ENCODE measurements around the gene ZBTB49.

The ZBTB49 gene

DNA sequence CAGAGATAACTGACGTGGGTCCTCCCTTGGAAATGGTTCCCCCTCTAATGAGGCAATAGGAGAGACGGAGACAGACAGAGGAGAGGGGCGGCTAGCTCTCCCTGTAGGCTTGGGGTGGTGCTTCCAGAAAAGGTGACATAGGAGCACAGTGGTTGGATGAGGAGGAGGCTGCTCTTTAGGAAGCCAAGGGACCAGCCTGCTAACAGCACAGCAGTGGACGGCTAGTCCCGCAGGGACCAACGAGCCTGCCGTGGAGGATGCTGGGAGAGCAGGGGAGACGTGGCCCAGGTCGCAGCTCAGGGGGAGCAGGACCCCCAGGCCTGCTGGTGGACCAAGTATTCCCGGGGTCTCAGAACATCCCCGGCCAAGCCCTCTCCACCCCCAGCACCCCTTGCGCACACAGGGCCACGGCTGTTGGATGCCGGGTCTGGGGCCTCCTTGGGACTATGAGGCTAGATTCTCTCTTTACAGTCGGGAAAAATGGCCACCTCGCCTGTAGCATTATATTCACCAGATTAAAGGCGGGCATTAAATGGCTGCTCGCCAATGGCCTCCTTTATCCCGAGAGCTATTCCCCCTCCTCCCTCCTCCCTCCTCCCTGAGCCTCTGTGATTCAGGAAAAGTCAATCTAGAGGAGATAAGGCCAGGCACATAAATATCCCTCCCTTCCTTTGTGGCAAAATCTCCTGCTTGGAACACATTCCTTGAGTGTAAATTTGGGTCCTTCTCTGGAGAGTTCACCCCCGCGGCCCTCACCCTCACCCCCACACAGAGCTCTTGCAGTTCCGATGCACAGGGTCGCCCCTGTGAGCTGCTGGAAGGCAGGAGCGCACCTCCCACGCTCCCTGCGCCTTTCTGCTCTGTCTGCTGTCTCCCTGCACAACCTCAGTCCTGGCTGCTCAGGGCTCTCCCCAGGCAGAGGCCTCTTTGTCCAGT, 66.3 kb downstream of the ZBTB49 start:
- DNase-seq = no peak
- Histone ChIP-seq H3K27me3 (ENCODE audit: insufficient read depth, low read depth, severe bottlenecking) (no peaks in the 10 kb centered on the region), H3K9me3 (ENCODE audit: severe bottlenecking) (no peaks in the 10 kb centered on the region), H3K27ac (no peak overlapping the region), H3K36me3 (no peaks in the 10 kb centered on the region), H3K4me3 (ENCODE audit: low read depth, low read length) (no peak overlapping the region)
- TF ChIP-seq, protein P1, sequence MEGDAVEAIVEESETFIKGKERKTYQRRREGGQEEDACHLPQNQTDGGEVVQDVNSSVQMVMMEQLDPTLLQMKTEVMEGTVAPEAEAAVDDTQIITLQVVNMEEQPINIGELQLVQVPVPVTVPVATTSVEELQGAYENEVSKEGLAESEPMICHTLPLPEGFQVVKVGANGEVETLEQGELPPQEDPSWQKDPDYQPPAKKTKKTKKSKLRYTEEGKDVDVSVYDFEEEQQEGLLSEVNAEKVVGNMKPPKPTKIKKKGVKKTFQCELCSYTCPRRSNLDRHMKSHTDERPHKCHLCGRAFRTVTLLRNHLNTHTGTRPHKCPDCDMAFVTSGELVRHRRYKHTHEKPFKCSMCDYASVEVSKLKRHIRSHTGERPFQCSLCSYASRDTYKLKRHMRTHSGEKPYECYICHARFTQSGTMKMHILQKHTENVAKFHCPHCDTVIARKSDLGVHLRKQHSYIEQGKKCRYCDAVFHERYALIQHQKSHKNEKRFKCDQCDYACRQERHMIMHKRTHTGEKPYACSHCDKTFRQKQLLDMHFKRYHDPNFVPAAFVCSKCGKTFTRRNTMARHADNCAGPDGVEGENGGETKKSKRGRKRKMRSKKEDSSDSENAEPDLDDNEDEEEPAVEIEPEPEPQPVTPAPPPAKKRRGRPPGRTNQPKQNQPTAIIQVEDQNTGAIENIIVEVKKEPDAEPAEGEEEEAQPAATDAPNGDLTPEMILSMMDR (IDR thresholded peaks at IDR 0.05; ENCODE audit: low read depth, low read length) = no peak

DNA sequence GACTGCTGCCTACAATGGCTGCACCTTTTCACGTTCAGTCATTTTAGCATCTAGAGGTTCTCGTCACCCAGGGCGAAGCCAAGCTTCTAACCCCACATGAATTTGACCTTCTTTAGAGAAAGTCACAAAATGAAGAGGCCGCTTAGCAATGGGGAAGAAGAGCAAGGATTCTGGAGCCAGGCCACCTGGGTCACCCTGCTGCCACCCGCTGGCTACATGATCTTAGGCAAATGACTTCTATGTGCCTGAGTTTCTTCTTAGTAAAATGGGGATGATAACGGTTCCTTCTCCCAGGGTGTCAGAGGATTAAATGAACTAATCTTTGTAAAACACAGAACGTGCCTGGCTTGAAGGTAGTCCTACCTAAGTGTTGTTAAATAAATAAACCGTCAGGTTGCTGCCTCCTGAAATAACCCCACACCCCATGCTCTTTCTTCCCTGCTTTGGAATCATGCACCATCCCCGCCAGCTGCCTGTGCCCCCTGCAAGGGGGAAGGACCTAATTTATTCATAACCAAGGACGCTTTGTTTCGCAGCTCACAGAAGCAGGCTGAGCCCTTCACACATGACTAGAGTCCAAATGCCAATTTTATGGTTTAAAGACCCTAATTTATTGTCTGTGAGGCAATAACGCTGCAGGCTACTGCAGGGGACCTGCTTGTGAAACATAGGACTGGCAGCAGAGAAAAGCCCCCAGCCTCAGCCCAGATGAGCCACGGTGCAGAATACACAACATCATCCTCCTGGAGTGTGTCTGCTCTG, 68.2 kb downstream of the ZBTB49 start:
- Histone ChIP-seq H3K4me3 (ENCODE audit: low read depth, low read length) (no peak overlapping the region), H3K9me3 (ENCODE audit: severe bottlenecking) (no peaks in the 10 kb centered on the region), H3K36me3 (no peaks in the 10 kb centered on the region), H3K27me3 (ENCODE audit: insufficient read depth, low read depth, severe bottlenecking) (no peaks in the 10 kb centered on the region), H3K27ac (no peak overlapping the region)
- DNase-seq = no peak
- TF ChIP-seq, protein P1 (IDR thresholded peaks at IDR 0.05; ENCODE audit: low read depth, low read length) = no peak; the same call in 1 of the 2 replicates

DNA sequence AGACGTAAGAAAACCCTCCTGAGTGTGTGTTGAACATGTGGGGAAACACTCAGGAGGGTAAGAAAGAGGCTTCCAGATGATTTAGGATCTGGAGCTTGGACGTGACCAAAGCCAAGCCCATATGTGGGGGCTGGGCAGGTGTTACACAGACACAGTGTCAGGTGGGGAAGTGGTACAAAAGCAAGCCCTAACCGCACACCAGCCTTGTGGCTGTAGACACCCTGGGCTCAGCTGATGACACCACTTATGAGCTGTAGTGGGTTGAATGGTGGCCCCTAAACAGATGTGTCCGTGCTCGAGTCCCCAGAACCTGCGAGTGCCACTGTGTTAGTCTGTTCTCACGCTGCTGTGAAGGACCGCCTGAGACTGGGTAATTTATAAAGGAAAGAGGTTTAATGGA, 71.8 kb downstream of the ZBTB49 start:
- TF ChIP-seq, protein P1 (IDR thresholded peaks at IDR 0.05; ENCODE audit: low read depth, low read length) = no peak
- H3K4me3 ChIP-seq (ENCODE audit: low read depth, low read length) = no peak overlapping the region
- DNase-seq = no peak

DNA sequence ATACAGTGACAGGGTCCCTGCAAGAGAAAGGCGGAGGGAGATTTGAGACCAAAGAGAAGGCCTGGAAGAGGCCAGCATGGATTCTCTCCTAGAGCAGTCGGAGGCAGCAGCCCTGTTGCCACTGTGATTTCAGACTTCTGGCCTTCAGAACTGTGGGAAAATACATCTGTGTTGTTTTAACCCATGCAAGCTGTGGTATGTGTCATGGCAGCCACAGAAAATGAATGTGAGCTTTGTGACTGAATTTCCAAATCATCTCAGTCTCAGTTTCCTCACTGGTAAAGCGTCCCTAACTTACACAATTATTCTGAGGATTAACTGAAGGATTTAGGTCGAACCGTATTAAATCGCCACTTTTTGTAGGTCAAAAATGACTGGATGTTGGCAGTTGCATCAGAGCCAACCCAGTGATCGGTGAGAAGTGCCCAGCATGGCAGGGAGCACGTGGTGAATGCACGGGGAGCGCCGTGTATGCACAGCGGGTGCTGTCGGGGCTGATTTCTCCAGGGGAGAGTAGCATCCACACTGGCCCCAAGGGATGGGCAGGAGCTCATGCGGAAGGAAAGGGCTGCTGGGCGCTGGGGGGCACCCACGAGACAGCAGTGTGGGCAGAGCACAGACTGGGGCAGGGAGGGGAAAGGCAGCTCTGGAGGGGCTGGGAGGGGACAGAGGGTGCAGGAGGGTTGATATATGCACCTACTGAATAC, 73.1 kb downstream of the ZBTB49 start:
- no peak for DNase-seq
- TF ChIP-seq, protein P1 (IDR thresholded peaks at IDR 0.05; ENCODE audit: low read depth, low read length) = no peak
- Histone ChIP-seq H3K27ac (no peak overlapping the region), H3K4me3 (ENCODE audit: low read depth, low read length) (no peak overlapping the region), H3K27me3 (ENCODE audit: insufficient read depth, low read depth, severe bottlenecking) (no peaks in the 10 kb centered on the region), H3K9me3 (ENCODE audit: severe bottlenecking) (no peaks in the 10 kb centered on the region), H3K36me3 (no peaks in the 10 kb centered on the region)

More for the DNA sequence above, 71.8 kb downstream of the ZBTB49 start:
- H3K27ac ChIP-seq = no peak overlapping the region
- no peaks in the 10 kb centered on the region for H3K36me3 ChIP-seq
- no peaks in the 10 kb centered on the region for H3K9me3 ChIP-seq (ENCODE audit: severe bottlenecking)
- H3K27me3 ChIP-seq (ENCODE audit: insufficient read depth, low read depth, severe bottlenecking) = no peaks in the 10 kb centered on the region

DNA sequence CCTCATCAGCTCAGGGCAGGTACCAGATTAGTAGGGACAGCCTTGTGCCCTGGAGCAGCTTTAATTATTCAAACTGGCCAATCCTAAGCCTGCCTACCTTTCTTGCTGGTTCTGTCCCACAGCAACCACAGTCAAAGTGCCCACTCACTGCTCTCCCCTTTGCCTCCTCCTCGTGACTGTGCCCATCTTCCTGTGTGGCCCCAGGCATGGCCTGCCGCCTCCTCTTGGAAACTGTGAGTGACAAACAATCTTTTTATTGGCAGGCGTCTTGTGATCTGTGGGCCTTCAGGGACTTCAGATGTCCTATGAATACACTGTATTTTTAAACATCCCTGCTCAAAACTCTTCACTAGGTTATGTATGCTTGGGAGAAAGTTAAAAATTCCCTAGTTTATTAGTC, 74.0 kb downstream of the ZBTB49 start:
- H3K27ac ChIP-seq = no peak overlapping the region
- H3K36me3 ChIP-seq = no peaks in the 10 kb centered on the region
- DNase-seq = no peak
- H3K4me3 ChIP-seq (ENCODE audit: low read depth, low read length) = no peak overlapping the region
- H3K9me3 ChIP-seq (ENCODE audit: severe bottlenecking) = no peaks in the 10 kb centered on the region
- TF ChIP-seq, protein P1 (IDR thresholded peaks at IDR 0.05; ENCODE audit: low read depth, low read length) = no peak
- H3K27me3 ChIP-seq (ENCODE audit: insufficient read depth, low read depth, severe bottlenecking) = no peaks in the 10 kb centered on the region
